Fibroblast of skin of scalp (primary cell): ENCODE results near the gene RFC2.
"Not testable (repeated sequence)": the region's sequence is repeated elsewhere in the genome, so short reads cannot be mapped to it uniquely, and the experiment has no call there.

Experiments used
- DNase-seq: peaks from one replicate; pipeline ENCODE4 v3.0.0-alpha.2; 2013

Gene RFC2

DNA sequence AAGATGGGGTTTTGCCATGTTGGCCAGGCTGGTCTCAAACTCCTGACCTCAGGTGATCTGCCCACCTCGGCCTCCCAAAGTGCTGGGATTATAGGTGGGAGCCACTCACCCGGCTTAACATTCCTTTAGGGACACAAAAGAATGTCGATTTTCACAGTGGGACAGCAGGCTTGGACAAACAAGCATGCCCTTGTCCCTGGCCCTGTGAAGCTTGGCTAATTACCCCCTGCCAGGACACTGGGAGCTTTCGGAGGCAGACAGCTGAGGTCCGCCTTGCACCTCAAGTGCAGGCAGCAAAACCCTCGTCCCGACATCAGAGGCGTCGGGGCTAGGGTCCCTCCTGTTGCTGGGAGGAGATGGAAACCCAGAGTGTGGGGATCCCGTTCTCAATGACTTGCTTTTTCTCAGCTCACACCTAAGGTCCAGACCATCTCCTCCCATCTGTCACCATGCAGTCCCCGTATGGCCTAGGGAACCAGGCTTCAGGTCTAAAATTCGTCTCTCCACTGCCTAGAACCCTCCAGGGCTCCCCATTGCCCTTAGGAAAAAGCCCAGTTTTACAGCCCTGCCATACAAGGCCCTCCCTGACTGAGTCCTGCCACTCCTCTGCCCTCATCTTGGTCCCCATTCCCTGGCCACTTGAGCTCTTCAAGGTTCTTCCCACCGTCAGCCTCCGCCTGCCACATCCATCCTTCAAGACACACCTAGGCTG is 28.7 kb upstream of the RFC2 start:
- DNase-seq, result no peak

DNA sequence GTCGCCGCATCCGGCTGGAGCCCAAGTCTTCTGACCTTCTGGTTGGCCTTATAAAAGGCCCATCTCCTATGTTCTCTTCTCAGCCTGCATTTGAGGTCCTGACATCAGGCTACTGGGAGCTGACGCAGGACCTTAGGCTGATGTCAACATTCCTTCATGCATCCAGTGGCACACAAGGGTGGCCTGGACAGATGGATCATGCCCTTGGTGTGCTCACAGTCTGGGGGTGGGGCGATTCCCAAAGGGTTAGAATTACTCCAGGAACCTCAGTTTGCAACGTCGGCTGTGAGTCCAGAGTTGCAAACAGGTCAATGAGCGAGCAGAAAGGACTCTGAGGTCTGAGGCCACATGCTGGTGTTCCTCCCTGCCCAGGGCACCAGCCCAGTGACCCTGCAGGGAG is 26.8 kb upstream of the RFC2 start:
- no peak for DNase-seq

DNA sequence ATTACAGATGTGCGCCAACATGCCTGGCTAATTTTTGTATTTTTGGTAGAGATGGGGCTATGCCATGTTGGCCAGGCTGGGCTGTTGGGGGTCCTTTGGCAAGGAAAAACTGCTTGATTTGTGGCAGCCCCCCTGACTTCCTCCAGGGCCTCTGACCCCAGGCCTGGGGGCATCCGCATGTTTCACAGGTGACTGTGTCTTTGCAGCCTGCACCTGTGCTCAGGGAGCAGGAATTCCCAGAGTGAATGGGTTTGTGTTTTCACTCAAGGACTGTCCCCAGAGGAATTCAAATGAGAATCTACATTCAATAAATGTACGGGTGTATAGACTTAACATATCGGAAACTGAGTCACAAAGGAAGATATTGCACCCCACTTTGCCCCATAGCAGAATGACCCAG is 23.4 kb upstream of the RFC2 start:
- DNase-seq, result no peak

DNA sequence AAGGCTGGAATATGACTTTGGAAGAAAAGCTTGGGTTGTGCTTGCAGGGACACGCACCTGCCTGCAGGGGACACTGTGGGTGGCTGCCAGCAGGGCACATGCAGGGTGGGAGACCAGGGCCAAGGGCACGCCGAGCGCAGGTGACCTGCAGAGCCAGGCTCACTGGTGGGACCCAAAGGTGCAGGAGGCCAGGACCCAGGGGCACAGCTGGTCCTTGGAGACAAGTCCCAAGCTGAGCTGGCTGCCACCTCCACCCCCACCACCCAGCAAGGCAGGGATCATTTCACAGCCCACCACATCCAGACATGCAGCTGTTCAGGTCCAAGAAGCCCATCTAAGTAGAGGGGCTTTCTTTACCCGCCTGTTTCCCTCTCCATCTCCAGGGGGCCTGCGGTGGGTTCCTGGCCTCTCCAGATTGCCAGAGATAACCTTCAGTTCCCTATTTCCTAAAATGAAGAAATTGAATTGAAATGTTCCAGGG is 21.2 kb upstream of the RFC2 start:
- DNase-seq, result no peak

DNA sequence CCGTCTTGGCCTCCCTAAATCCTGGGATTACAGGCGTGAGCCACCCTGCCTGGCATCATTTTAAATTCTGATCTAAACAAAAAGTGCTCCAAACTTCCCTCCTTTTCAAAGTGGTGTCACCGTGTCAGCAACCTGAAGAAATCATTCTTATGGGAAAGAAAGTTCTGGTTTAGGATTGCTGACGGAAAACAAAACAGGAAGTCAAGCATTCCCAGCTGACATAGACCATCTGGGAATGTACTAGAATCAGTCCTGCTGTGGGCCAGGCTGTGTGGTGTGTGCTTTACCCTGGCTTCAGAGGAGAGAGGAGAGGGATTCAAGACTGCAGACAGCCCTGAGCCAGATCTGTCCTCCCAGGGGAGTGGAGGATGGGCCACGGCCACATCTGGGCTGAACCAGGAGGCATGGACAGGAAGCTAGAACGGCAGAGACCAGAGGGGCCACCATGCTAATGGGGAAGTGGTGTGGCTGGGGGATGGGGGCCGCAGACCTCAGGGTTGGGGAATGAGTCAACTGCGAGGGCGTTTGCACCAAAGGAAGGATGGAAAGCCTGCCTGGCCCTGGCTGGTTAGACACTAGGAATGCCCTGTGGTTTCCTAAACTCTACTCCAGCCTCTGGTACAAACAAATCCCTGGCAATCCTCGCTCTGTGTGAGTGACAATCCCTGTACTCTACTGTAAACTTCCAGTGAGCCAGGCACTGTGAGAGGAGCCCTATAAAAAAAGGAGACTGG is 18.3 kb upstream of the RFC2 start:
- DNase-seq, result peak; percentile 99

DNA sequence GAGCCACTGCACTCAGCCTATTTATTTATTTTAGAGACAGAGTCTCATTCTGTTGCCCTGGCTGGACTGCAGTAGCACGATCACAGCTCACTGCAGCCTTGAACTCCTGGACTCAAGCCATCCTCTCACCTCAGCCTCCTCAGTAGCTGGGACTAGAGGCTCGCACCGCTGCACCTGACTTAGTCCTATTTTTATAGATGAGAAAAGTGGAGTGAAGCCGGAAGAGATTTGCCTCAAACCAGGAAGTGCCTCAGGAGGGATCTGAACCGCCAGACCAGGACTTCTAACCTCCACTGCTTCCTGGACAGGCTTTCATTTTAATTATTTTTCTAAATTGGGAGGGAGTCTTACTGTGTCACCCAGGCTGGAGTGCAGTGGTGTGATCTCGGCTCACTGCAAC is 17.5 kb upstream of the RFC2 start:
- DNase-seq, result no peak

DNA sequence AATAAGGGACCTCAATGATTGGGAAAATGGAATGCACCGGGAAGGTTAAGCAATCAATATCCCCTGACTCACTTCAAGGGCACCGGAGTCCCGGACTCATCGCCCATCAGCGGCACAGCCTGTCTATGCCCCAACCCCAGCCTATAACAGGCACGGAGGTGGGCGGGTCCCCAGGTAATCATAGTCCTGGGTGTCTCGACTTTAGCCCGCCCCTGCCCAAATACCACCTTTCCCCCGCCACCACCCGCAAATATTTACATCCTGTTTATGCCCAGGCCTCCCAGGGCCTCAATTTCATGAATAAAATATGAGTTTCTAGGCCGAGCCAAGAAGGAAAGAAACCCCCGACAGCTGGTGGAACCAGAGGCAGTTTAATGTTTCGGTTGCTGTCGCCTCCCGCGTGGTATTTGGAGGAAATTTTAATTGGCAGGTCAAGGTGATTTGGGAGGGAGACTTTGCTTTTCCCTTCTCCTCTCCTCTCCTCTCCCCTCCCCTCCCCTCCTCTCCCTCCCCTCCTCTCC is 15.6 kb upstream of the RFC2 start:
- DNase-seq, result peak; percentile 79

DNA sequence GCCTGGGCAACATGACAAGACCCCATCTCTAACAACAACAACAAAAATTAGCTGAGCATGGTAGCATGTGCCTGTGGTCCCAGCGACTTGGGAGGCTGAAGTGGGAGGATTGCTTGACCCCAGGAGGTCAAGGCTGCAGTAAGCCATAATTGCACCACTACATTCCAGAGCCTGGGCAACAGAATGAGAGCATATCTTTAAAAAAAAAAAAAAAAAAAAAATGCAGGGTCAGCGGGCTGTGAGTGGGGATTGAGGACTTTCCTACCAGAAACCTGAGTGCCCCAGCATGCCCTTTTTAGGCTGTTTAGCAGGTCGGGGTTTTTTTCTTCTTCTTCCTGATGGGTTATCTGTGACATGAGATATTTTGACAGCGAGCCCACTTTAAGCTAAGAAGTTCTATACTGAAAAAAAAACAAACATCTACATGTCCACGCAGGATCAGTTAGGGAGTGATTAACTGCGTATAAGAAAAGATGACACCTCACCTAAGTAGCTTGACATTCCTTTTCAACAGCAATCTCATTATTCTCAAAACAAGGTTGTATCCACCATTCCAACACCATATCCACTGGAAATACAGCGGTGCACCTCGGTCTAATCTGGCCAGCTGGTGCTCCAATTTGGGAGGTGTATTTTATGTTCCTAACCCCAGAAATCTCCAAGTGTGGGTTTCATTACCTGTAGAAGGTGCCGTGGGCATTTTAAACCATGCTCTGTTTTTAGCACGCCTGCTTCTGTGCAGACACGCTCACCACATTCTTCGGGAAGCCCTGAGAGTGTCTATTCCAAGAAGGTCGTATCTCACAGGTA is 13.8 kb upstream of the RFC2 start:
- no peak for DNase-seq

DNA sequence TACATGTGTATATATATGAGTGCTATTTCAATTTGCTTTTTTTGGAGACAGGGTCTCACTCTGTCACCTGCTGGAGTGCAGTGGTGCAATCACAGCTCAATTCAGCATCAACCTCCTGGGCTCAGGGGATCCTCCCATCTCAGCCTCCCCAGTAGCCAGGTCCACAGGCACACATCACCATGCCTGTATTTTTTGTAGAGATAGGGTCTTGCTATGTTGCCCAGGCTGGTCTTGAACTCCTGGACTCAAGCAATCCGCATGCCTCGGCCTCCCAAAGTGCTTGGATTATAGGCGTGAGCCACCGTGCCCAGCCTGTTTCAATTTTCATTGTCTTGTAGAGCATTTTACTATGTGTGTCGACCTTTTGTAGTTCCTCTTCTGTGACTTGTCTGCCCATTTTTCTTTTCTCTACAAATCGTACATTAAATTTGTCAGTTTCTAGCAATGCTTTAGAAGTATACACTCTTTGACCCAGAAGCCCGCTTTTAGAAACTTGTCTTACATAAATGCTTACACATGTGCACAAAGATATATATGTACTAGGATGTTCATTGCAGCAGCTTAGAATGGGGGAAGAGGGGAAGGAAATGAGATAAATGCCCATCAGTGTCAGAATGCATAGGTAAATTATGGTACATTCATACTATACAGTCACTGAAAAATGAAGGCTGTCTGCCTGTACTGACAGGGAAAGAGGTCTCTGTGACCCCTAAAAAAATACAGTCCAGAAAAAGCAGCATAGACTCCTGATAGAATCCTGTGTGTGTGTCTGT is 12.2 kb upstream of the RFC2 start:
- no peak for DNase-seq

DNA sequence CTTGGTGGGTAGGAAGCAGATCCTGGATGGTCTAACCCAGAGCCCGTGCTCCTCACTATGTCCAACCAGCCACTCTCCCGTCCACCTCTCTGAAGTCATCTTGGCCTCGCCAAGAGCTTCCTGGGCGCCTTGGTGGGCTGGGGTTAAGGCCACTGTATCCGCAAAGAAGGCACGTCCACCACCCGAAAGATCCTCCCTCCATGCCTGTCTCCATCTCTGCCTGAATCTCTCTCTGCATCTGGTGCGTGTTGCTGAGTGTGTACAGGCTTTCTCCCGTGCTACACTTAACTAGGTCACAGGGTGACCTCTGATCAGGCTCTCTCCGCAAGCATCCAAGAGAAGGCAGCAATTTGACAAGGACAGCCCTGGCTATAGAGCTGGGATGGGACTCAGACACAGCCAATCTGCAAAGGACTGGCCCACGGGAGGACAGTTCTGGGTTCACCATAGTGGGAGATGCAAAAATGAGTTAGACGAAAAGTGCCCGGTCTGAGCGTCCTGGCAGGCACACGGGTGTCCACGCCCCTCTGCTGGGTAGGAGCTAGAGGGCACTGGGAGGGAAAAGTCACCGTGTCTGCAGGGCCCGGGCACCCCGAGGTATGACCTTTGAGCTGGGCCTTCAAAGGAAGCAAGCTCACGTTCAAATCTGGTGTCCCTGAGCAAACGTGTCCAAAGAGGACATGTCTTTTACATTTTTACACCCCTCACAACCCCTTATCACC is 9.4 kb upstream of the RFC2 start:
- no peak for DNase-seq

DNA sequence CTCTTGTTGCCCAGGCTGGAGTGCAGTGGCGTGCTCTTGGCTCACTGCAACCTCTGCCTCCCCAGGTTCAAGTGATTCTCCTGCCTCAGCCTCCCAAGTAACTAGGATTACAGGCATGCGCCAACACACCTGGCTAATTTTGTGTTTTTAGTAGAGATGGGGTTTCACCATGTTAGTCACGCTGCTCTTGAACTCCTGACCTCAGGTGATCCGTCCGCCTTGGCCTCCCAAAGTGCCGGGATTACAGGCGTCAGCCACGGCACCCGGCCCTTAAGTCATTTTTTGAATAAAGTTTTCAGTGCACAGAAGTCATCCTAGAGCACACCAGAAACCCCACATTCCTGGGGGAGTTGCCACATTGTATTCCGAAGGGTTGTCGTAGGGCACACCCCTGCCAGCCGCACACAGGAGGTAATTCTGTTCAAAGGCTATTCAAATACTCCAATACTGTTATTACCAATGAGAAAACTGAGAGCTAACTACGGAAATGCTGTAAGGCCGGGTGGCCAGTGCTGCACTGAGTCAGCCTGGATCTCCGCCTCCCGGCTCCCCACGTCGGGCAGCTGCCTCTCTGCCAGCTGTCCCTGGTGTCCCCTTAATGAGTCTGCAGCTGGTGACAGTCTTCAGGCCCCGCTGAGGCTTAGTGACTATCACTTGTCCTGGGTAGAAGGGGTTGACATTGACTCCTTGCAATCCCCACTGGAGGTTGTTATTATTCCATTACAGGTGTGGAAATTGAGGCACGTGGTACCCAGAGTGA is 8.6 kb upstream of the RFC2 start:
- DNase-seq, result no peak

DNA sequence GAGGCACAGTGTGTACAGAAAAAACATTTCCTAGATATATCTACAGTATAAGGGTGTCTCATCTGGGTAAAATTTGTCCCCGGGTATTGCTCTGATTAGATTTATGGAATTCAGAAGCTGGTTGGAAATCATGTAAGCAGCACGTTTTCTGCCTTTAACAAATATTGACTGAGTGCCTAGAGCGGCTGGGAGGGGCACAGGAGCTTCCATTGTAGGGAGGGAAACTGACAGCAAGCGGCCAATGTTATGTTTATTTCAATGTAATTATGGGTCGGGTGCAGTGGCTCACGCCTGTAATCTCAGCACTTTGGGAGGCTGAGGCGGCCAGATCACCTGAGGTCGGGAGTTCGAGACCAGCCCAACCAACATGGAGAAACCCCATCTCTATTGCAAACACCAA is 4.4 kb upstream of the RFC2 start:
- DNase-seq, result no peak

DNA sequence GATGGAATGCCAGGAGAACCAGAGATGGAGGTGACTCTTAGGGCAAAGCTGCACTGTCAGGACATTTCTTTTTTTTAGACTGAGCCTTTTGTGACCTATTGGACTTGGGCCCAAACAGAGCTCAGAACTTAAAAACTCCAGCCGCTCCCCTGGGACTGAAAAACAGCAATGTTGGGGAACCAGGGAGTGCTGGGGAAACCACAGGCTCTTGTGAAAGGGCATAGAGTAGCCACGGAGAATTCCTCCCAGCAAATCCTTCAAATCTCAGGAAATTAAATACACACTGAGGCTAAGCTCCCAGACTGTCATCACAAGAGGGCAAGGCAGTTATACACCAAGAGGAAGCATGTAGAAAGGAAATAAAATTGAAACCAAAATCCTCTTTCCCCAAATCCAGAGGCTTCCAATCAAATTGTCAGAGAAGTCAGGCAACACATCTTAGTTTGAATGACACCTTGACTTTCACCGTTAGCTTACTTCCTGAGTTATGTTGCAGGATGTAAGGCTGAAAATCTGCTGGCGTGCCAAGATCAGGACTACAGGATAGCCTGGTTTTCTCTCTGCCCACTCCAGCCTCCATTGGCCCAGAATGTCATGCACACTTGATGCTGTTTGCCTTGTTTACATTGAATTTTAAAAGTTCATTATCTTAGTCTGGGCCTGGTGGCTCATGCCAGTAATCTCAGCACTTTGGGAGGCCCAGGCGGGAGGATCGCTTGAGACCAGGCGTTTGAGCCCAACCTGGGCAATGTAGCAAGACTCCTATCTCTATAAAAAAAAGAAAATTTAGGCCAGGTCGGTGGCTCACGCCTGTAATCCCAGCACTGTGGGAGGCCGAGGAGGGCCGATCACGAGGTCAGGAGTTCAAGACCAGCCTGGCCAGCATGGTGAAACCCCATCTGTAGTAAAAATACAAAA is 2.6 kb upstream of the RFC2 start:
- DNase-seq, result peak; percentile 98

DNA sequence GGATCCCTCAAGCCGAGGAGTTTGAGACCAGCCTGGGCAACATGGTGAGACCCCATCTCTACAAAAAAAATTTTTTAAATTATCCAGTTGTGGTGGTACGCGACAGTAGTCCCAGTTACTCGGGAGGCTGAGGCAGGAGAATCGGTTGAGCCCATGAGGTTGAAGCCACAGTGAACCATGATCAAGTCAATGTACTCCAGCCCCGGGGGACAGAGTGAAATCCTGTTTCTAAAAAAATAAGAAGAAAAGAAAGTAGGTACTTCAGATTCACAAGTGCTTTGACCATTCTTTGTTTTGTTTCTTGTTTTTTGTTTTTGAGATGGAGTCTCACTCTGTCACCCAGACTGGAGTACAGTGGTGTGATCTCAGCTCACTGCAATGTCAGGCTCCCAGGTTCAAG is 1.3 kb upstream of the RFC2 start:
- not testable (repeated sequence) for DNase-seq

DNA sequence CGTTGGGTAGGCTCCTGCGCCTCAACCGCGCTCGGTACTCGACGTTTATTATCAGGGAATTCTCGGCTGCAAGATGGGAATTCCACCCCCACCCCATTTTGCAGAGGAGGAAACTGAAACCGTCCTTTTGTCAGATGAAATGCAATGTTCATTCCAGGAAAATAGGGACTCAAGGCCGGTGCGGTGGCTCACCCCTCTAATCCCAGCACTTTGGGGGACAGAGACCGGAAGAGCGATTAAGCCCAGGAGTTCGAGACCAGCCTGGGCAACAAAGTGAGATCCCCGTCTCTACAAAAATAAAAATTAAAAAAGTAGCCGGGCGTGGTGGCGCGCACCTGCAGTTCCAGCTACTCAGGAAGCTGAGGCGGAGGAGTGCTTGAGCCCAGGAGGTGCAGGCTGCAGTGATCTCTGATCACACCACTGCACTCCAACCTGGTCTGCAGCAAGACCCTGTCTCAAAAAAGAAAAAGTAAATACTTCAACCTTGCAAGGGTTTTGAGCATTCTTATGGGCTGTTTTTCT is 720 bp upstream of the RFC2 start:
- DNase-seq, result no peak

DNA sequence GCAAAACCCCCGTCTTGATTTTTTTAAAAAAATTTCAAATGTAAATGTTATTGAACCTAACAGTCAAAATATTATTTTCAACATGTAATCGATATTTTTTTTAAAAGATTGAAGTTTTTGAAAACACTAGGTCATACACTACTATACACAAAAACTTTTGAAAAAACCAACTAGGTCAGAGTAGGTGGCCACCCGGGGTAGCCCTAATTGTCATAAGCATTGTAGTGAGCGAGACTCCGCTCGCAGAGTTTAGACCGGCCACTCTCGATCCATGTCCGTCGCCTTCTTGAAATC is 417 bp downstream of the RFC2 start:
- DNase-seq, result no peak

DNA sequence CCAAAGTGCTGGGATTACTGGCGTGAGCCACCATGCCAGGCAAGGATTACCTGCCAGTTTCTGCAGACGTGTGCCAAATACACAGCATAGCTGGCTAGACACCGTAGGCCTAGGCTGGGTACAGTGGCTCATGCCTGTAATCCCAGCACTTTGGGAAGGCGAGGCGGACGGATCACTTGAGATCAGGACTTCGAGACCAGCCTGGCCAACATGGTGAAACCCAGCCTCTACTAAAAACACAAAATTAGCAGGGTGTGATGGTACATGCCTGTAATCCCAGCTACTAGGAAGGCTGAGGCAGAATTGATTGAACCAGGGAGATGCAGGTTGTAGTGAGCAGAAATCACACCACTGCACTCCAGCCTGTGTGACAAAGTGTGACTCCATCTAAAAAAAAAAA is 868 bp downstream of the RFC2 start:
- no peak for DNase-seq

DNA sequence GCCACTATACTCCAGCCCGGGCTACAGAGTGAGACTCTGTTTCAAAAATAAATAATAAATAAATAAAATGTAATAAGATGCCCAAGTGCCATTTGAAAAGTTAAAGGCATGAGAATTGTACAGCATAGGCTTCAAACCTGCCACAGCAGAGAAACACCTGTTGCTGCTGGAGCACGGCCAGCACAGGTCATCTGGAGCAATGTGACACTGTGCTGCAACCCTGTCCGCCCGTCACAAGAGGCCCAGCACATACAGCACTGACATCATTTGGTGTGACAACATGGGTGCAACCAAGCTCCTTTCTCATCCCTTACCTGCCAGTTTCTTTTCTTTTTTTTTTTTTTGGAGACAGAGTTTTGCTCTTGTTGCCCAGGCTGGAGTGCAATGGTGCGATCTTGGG is 1.3 kb downstream of the RFC2 start:
- no peak for DNase-seq

DNA sequence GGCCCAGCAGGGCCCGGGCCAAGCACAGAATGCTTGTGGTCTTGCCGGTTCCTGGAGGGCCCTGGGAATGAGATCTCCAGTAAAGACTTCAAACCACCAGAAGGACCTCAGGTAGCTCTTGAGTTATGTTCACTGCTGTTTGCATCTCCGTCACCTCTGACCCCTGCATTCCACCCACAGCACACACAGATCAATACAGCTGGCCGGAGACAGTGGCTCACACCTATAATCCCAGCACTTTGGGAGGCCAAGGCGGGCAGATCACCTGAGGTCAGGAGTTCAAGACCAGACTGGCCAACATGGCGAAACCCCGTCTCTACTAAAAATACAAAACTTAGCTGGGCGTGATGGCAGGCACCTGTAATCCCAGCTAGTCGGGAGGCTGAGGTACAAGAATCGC is 5.1 kb downstream of the RFC2 start:
- DNase-seq, result not testable (repeated sequence)

DNA sequence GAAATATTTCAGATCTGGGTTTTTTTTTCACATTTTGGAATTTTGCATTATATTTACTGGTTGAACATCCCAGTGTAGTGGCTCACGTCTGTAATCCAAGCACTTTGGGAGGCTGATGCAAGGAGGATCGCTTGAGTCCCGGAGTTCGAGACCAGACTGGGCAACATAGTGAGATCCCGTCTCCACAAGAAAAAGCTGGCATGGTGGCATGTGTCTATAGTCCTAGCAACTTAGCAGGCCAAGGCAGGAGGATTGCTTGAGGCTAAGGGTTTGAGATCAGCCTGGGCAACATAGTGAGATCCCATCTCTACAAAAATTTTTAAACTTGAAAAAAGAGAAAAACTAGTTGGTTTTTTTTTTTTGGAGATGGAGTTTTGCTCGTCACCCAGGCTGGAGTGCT is 6.0 kb downstream of the RFC2 start:
- no peak for DNase-seq
